GM18951 (cell line): ENCODE results near the gene TNFRSF11A.

Experiments
- POLR2A ChIP-seq: IDR thresholded peaks from 4 replicates; pipeline ENCODE4 v1.6.1; 2011; ENCODE audit warnings: mild to moderate bottlenecking; ENCODE audit not compliant: insufficient read length, insufficient read depth; ENCODE audit errors: extremely low read depth
- in situ Hi-C: fragments of 300-500 bp; cut with MboI; formaldehyde crosslinking; loops from one replicate; pipeline ENCODE4 v1.12.0; 2022; ENCODE audit warnings: low sequenced_read_pairs, mixed read lengths, inconsistent platforms; ENCODE audit not compliant: unreplicated experiment

Gene TNFRSF11A

GRCh38 chr18:62329691-62330454, 4.8 kb downstream of the TNFRSF11A start:
- in situ Hi-C loops, result no loop called here
- TF ChIP-seq POLR2A, result no peak

GRCh38 chr18:62330650-62331049, 5.5 kb downstream of the TNFRSF11A start:
- no peak for TF ChIP-seq POLR2A
- in situ Hi-C loops, result no loop called here

- no peak for TF ChIP-seq POLR2A
- in situ Hi-C loops, result no loop called here
Measured at GRCh38 chr18:62331581-62332356, 6.7 kb downstream of the TNFRSF11A start.

GRCh38 chr18:62332431-62332830, 7.3 kb downstream of the TNFRSF11A start:
- TF ChIP-seq POLR2A, result no peak
- in situ Hi-C loops, result no loop called here

- TF ChIP-seq POLR2A, result no peak
Measured at GRCh38 chr18:62332964-62333695, 8.0 kb downstream of the TNFRSF11A start.

GRCh38 chr18:62334120-62334519, 9.0 kb downstream of the TNFRSF11A start:
- in situ Hi-C loops, result no loop called here
- TF ChIP-seq POLR2A, result no peak

More at GRCh38 chr18:62332964-62333695, 8.0 kb downstream of the TNFRSF11A start:
- in situ Hi-C loops, result no loop called here

- no peak for TF ChIP-seq POLR2A
- in situ Hi-C loops, result no loop called here
Measured at GRCh38 chr18:62335494-62335893, 10.4 kb downstream of the TNFRSF11A start.

GRCh38 chr18:62336618-62337017, 11.5 kb downstream of the TNFRSF11A start:
- TF ChIP-seq POLR2A, result no peak
- in situ Hi-C loops, result no loop called here

- no peak for TF ChIP-seq POLR2A
- in situ Hi-C loops, result no loop called here
Measured at GRCh38 chr18:62337336-62337735, 12.2 kb downstream of the TNFRSF11A start.

- in situ Hi-C loops, result no loop called here
- TF ChIP-seq POLR2A, result no peak
Measured at GRCh38 chr18:62338446-62339105, 13.5 kb downstream of the TNFRSF11A start.

GRCh38 chr18:62339106-62339988, 14.2 kb downstream of the TNFRSF11A start:
- in situ Hi-C loops, result no loop called here
- TF ChIP-seq POLR2A, result no peak

- in situ Hi-C loops, result no loop called here
- TF ChIP-seq POLR2A, result no peak
Measured at GRCh38 chr18:62340996-62341395, 15.9 kb downstream of the TNFRSF11A start.
